Epithelial cell of esophagus (primary cell): Measurements from ENCODE around the gene MTRF1.

ENCODE experiments used
- DNase-seq: peaks from one replicate; pipeline ENCODE4 v3.0.0; 2010; ENCODE audit warnings: low read depth
- H3K4me3 ChIP-seq: 2 replicates; pipeline ENCODE4 v1.5.1; 2011; ENCODE audit warnings: mild to moderate bottlenecking, low read length, control low read depth
- CTCF ChIP-seq: IDR thresholded peaks from 2 replicates; pipeline ENCODE4 v1.5.1; 2011; ENCODE audit warnings: low read depth, mild to moderate bottlenecking, low read length, control low read depth, inconsistent platforms; ENCODE audit not compliant: insufficient read depth; ENCODE audit errors: missing control alignments

The MTRF1 gene, protein sequence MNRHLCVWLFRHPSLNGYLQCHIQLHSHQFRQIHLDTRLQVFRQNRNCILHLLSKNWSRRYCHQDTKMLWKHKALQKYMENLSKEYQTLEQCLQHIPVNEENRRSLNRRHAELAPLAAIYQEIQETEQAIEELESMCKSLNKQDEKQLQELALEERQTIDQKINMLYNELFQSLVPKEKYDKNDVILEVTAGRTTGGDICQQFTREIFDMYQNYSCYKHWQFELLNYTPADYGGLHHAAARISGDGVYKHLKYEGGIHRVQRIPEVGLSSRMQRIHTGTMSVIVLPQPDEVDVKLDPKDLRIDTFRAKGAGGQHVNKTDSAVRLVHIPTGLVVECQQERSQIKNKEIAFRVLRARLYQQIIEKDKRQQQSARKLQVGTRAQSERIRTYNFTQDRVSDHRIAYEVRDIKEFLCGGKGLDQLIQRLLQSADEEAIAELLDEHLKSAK

DNA sequence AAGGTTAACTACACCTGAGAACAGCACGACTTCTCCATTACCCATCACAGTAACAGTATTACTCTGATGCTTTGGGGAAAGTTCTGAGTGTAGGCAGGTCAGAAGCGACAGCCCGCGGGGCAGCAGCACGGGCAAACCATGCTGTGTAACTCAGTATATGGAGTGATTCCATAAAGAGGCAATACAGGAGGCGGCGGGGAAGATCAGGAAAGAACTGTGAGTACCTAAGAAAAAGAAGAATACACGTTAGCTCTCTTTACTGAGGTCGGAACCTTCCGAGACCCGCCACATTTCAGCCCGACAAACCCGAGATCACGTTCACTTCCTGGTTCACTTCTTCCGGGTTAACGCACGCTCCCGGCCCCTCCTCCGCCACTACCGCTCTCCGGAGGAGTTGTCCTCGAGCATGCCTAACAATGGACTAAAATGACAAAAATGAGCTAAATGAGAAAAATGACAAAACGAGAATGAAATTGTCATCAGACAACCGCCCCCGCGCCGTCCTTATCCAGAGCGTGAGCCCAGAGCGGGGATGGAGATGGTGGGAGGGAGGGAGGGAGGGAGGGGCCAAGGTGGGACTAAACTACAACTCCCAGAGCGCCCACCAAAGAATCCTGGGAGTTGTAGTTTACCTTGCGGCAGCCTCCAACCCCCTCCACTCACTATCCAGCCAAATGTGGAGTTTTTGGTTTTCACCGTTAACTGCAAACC is at the start of gene MTRF1:
Gene MTRF1 (minus strand): TSS at position 316 of the 711 bp plus-strand sequence. CDS start 2,669 bp downstream, outside the sequence.
- DNase-seq = peak; percentile 75
- no peak for TF ChIP-seq CTCF
- peak within 1 kb of the TSS; percentile 80 for H3K4me3 ChIP-seq

DNA sequence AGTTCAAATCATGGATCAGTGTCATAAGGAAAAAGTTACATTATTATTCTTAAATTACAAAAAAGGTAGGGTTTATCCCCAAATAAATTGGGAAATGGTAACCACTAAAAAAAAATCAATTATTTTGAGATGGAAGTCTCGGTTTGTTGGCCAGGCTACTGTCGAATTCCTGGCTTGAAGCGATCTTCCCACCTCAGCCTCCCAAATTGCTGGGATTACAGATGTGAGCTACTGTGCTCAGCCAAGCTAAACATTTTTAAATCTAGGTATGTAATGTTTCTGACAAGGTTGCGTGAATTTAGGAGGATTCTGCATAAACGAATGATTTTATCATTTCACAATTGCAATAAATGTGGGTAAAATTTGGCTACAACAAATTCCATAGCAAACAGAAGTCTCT is 49.7 kb upstream of the MTRF1 start:
- peak overlapping the region; percentile 83 for H3K4me3 ChIP-seq
- DNase-seq = no peak
- TF ChIP-seq CTCF = no peak

DNA sequence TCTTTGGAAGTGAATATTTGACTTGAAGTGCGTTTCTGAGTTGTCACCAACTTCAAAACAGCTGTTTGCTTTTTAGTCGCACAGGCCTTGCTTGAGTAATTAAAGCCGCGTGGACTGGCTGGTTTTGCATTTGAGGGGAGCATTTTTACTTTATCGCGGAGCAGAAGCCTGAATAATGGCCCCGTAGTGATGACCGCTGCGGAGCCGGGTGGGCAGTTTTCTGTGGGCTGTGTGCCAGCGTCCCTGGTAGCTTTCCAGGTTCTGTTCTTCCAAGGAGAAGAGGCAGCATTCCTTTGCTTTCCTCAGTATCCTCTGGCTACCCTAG is 48.8 kb upstream of the MTRF1 start:
- peak overlapping the region; percentile 83 for H3K4me3 ChIP-seq
- peak; percentile 39 for DNase-seq
- no peak for TF ChIP-seq CTCF

DNA sequence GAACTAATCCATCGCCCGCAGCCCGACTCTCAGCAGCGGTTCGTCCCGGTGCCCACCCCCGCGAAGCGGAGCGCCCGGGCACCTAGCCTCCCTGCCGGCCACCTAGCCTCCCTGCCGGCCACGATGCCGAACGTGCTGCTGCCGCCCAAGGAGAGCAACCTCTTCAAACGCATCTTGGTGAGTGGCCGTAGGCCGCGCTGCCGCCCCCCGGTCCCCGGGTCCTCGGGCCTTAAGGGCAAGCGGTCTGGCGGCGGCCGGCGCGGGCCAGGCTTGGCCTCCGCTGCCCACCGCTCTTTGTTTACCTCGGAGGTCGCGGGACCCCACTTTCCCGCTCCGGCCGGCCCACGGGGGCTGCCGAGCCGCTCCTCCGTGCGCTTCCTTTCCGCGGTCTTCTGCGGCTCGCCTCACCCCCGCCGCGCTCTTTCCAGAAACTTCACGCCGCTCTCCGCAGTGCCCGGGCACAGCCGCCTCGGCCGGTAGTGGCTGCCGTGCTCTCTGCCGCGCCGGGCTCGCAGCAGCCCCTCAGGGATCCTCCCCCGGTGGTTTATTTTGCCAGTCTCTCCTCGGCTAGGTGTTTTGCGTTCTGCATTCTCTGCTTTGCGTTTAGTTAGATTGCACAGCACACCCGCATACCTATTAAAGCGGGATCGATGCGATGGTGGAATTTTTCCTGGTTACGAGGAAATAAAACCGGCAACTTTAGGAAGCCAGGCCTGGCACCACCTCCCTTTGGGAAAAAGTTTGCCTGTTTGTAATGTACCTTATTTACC is 48.2 kb upstream of the MTRF1 start:
- peak overlapping the region; percentile 83 for H3K4me3 ChIP-seq
- DNase-seq = peak; percentile 48
- TF ChIP-seq CTCF = no peak

DNA sequence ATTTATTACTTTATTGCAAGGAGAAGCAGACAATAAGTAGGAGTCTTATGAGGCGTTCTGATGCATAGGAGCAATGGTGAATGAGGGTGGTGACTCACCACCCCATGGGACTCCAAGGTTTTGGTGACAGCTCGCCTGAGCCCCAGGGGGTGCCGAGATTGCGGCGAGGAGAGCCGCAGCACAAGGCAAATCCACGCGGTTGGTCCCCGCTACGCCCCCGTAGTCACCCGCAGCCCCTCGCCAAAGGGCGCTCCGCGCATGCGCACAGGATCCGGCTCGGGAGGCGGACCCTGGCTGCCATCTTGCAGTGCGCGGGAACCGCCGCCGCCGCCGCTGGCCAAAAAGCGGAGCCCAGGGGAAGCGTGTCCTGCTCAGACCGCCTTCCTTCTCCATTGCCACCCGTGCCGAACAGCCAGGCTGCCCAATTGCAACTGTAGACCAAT is 47.6 kb upstream of the MTRF1 start, which contains the start of gene NAA16:
Gene NAA16 (plus strand): TSS at position 305 of the 443 bp plus-strand sequence. CDS start 262 bp downstream, outside the sequence.
- TF ChIP-seq CTCF = no peak
- peak; percentile 81 for DNase-seq
- H3K4me3 ChIP-seq = peak within 1 kb of the TSS; percentile 83

- no peak for TF ChIP-seq CTCF
- DNase-seq = no peak
- H3K4me3 ChIP-seq = no peak overlapping the region
These were observed 44.7 kb upstream of the MTRF1 start for GRCh38 chr13:41307884-41308640.
